ENCODE data around the gene DNAJC10. TPM values are rescaled to one million over a fixed set of nuclear protein-coding genes. Genes with fewer than 3 reads are reported as not detected.

DNAJC10 gene
- polyA plus RNA-seq, 1 donor (not counting 4 experiments of a cell fraction or from before 2014, with no cell fraction given), result 92.6 TPM

DNA sequence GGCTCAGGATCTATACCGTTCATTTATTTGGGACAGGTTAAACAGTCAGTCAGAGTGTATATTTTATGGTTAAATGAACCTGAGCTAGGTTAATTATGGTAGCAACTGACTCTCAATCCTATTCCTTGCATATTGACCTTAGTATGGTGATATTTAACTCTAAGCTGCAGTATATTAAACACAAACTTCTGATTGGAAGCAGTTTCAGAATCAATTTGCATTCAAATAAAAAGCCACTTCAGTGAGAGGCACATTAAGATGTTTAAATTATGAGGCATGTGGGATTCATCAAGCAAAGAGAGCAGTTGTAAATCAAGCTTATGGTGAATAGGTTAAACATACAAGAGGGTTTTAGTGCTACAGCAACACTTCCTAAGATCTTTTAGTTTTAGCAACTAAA, 110.0 kb downstream of the DNAJC10 start:
- TF ChIP-seq, protein P1, sequence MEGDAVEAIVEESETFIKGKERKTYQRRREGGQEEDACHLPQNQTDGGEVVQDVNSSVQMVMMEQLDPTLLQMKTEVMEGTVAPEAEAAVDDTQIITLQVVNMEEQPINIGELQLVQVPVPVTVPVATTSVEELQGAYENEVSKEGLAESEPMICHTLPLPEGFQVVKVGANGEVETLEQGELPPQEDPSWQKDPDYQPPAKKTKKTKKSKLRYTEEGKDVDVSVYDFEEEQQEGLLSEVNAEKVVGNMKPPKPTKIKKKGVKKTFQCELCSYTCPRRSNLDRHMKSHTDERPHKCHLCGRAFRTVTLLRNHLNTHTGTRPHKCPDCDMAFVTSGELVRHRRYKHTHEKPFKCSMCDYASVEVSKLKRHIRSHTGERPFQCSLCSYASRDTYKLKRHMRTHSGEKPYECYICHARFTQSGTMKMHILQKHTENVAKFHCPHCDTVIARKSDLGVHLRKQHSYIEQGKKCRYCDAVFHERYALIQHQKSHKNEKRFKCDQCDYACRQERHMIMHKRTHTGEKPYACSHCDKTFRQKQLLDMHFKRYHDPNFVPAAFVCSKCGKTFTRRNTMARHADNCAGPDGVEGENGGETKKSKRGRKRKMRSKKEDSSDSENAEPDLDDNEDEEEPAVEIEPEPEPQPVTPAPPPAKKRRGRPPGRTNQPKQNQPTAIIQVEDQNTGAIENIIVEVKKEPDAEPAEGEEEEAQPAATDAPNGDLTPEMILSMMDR (optimal IDR thresholded peaks at IDR 0.05 in 1 of 3, IDR thresholded peaks at IDR 0.05 in 1 of 3, conservative IDR thresholded peaks at IDR 0.05 in 1 of 3; ENCODE audit: extremely low read depth in 1 of 3, insufficient read depth in 2 of 3, low read length in 3 of 3), result no peak
- TF ChIP-seq EZH2 (IDR thresholded peaks at IDR 0.05; ENCODE audit: low read length), result no peak
- H3K9me1 ChIP-seq (ENCODE audit: control insufficient read depth, extremely low read depth, insufficient read depth, low read length), result no peaks in the 10 kb centered on the region
- no peaks in the 10 kb centered on the region for H3K27me3 ChIP-seq (ENCODE audit: control insufficient read depth, extremely low read depth, insufficient read depth, low read length)
- H2AFZ ChIP-seq (ENCODE audit: control insufficient read depth, low read length), result no peak overlapping the region
- no peak overlapping the region for H3K9ac ChIP-seq (ENCODE audit: control insufficient read depth, extremely low read depth, insufficient read depth, low read length)
- H3K9me3 ChIP-seq (ENCODE audit: control insufficient read depth, low read depth, low read length), result no peaks in the 10 kb centered on the region
- no peak overlapping the region for H3K4me2 ChIP-seq (ENCODE audit: control insufficient read depth, extremely low read depth, insufficient read depth, low read depth, low read length)
- no peaks in the 10 kb centered on the region for H4K20me1 ChIP-seq (ENCODE audit: control insufficient read depth, extremely low read depth, insufficient read depth, low read length)
- no peaks in the 10 kb centered on the region for H3K36me3 ChIP-seq (ENCODE audit: control insufficient read depth in 2 of 2, extremely low read depth in 1 of 2, insufficient read depth in 2 of 2, low read length in 2 of 2)
- FAIRE-seq (no peak), DNase-seq (ENCODE audit: low read depth, low spot score) (no peak)
- H3K27ac ChIP-seq (ENCODE audit: control insufficient read depth, insufficient read depth, low read length), result no peak overlapping the region
- H3K4me3 ChIP-seq (ENCODE audit: control insufficient read depth in 2 of 3, extremely low read depth in 1 of 3, insufficient read depth in 2 of 3, low read depth in 1 of 3, low read length in 3 of 3), result no peak overlapping the region
- no peaks in the 10 kb centered on the region for H3K4me1 ChIP-seq (ENCODE audit: control insufficient read depth, extremely low read depth, insufficient read depth, low read length)
- no peaks in the 10 kb centered on the region for H3K79me2 ChIP-seq (ENCODE audit: control insufficient read depth, insufficient read depth, low read length)
- dilution Hi-C loops (cut with MboI; ENCODE audit: extremely low pct_ligation_motif_present, low sequenced_read_pairs), result no loop called here

DNA sequence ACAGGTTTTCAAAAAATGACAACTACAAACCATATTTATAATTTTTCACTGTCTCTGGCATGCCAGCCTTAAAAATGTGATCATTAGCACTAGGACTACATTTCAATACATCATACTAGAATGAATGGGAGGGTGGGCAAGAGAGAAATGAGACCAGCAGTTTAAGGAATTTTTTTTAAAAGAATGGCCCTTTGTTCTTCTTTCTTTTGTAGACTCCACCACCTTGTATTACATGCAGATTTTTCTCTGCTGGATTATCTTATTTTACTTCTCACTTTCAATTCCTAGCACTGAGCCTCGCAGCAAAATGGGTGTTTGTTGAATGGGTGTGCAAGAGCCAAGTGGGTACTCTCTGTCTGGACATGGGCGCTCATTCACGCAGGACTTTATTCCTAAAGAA, 110.4 kb downstream of the DNAJC10 start:
- H3K79me2 ChIP-seq (ENCODE audit: control insufficient read depth, insufficient read depth, low read length), result no peaks in the 10 kb centered on the region
- H3K4me2 ChIP-seq (ENCODE audit: control insufficient read depth, extremely low read depth, insufficient read depth, low read depth, low read length), result no peak overlapping the region
- DNase-seq (ENCODE audit: low read depth, low spot score), result no peak
- dilution Hi-C loops (cut with MboI; ENCODE audit: extremely low pct_ligation_motif_present, low sequenced_read_pairs), result no loop called here
- FAIRE-seq, result no peak
- no peak for TF ChIP-seq EZH2 (IDR thresholded peaks at IDR 0.05; ENCODE audit: low read length)
- TF ChIP-seq, protein P1 (optimal IDR thresholded peaks at IDR 0.05 in 1 of 3, IDR thresholded peaks at IDR 0.05 in 1 of 3, conservative IDR thresholded peaks at IDR 0.05 in 1 of 3; ENCODE audit: extremely low read depth in 1 of 3, insufficient read depth in 2 of 3, low read length in 3 of 3), result no peak
- H3K27me3 ChIP-seq (ENCODE audit: control insufficient read depth, extremely low read depth, insufficient read depth, low read length), result no peaks in the 10 kb centered on the region
- H3K9me1 ChIP-seq (ENCODE audit: control insufficient read depth, extremely low read depth, insufficient read depth, low read length), result no peaks in the 10 kb centered on the region
- no peak overlapping the region for H3K4me3 ChIP-seq (ENCODE audit: control insufficient read depth in 2 of 3, extremely low read depth in 1 of 3, insufficient read depth in 2 of 3, low read depth in 1 of 3, low read length in 3 of 3)
- no peaks in the 10 kb centered on the region for H3K36me3 ChIP-seq (ENCODE audit: control insufficient read depth in 2 of 2, extremely low read depth in 1 of 2, insufficient read depth in 2 of 2, low read length in 2 of 2)
- H2AFZ ChIP-seq (ENCODE audit: control insufficient read depth, low read length), result no peak overlapping the region
- H3K9me3 ChIP-seq (ENCODE audit: control insufficient read depth, low read depth, low read length), result no peaks in the 10 kb centered on the region
- H3K4me1 ChIP-seq (ENCODE audit: control insufficient read depth, extremely low read depth, insufficient read depth, low read length), result no peaks in the 10 kb centered on the region
- no peaks in the 10 kb centered on the region for H4K20me1 ChIP-seq (ENCODE audit: control insufficient read depth, extremely low read depth, insufficient read depth, low read length)
- H3K27ac ChIP-seq (ENCODE audit: control insufficient read depth, insufficient read depth, low read length), result no peak overlapping the region
- H3K9ac ChIP-seq (ENCODE audit: control insufficient read depth, extremely low read depth, insufficient read depth, low read length), result no peak overlapping the region
